Measurements from ENCODE around the gene ANK2.

ANK2 gene

DNA sequence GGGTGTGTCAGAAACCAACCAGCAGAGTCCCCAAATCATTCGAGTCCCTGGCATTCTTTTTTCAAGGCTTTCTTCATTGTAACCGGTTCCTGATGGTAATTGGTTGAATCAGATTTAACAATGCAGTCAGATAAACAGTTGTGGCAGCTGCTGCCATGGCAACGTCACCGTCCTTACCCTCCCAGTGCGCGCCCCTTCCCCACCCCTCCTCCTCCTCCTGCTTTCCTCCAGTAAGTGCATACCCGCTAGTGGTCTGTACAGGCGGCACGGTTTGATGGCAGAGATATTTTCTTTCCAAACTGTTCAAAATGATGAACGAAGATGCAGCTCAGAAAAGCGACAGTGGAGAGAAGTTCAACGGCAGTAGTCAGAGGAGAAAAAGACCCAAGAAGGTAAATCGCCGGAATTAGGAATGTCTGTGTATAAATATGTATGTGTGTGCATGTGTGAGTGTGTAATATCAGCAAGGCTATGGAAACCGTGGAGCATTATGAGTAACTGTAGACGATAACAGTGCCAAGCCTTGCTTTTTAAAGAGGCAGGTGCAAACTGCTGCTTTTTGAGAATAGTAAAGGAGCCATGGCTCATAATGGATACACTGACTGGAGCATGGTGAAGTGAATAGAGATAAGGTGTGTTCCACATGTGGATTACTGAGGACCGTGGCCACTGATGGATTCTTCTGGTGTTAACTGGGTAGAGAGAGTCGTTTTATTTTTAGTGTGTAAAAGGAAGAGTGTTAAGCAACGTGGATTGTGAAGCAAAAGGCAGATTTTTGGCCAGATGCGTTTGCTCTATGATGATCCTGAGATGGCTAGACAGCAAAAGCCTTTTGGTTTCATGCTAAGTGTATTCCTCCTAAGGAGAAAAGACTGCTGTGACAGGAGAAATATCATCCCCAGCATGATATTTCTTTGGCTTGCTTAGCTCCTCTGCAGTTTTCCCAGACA is at the start of gene ANK2:
Gene ANK2 (plus strand): TSS at position 233 of the 950 bp plus-strand sequence. CDS start 76 bp downstream, at position 309.
- DNase-seq: no peak

DNA sequence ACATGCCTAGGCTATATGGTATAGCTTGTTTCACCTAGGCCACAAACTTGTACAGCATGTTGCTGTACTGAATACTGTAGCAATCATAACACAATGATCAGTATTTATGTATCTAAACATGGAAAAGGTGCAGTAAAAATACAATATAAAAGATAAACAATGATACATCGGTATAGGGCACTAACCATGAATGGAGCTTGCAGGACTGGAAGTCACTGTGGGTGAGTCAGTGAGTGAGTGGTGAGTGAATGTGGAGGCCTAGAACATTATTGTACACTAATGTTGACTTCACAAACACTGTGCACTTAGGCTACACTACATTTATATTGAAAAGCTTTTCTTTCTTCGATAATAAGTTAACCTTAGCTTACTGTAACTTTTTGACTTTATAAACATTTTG is 45.6 kb upstream of the ANK2 start:
- no peak for DNase-seq

- no peak for DNase-seq
Measured at GRCh38 chr4:113004655-113005054, 44.8 kb upstream of the ANK2 start.

GRCh38 chr4:113006632-113007031 is 42.8 kb upstream of the ANK2 start:
- DNase-seq: no peak

- no peak for DNase-seq
Measured at GRCh38 chr4:113007151-113007550, 42.3 kb upstream of the ANK2 start.

DNA sequence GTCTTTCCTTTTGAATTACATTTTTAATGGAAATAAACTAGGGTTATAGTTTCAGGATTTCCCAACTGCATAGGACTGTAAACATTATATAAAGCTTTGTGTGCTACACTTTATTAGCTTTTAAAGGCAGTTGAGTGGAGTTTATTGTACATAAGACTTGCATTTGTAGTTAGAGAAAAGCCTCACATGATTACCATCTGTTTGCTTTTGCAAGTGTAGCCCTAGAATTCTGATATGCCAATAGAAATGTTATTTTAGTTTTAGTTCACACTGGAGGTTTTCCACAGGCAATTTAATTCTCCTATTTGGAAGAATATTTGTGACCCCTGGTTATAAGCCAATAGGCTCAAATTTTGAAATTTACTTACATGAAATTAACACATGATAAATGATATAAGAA is 41.3 kb upstream of the ANK2 start:
- no peak for DNase-seq

- DNase-seq: no peak
Measured at GRCh38 chr4:113008716-113009115, 40.7 kb upstream of the ANK2 start.

DNA sequence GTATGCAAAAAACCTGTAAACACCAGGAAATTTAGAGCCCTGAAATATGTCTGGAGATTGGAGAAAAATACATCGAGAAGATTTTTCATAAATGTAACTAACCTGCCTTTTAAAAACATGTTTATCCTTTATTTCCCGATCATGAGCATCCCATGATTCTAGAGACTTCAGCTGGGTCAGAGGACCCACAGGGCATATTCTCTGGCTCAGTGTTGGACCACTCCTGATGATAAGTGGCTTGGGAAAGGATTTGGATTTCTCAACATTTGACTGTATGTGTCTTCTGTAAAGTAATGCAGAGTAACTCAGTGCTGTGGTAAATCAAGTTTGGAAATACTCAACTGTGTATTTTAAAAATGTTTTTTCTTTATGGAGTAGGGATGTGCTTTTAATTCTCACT is 40.0 kb upstream of the ANK2 start:
- DNase-seq: no peak

GRCh38 chr4:113012122-113012725 is 37.2 kb upstream of the ANK2 start:
- DNase-seq: no peak

GRCh38 chr4:113012786-113013185 is 36.7 kb upstream of the ANK2 start:
- DNase-seq: no peak

DNA sequence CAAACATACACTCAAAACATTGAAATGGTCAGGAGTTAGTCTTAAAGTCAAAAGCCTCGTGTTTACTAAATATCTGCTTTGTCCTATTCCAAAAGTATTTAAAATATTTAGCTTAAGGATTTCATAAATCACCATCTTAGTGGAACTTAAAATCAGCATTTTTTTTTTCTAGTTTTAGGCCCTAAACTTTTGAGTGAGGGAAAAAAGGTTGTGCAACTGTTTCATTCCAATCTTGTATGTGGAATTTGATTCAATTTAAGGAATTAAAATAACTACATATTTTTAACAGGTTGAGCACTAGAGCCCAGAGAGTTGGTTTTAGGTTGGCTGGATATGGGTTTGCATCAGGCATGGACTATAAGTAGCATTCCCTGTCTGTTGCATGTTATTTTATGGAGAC is 35.7 kb upstream of the ANK2 start:
- no peak for DNase-seq

GRCh38 chr4:113016377-113016776 is 33.1 kb upstream of the ANK2 start:
- DNase-seq: no peak

- no peak for DNase-seq
Measured at GRCh38 chr4:113020966-113021365, 28.5 kb upstream of the ANK2 start.

GRCh38 chr4:113024388-113024787 is 25.1 kb upstream of the ANK2 start:
- DNase-seq: no peak

GRCh38 chr4:113025416-113025815 is 24.0 kb upstream of the ANK2 start:
- no peak for DNase-seq

DNA sequence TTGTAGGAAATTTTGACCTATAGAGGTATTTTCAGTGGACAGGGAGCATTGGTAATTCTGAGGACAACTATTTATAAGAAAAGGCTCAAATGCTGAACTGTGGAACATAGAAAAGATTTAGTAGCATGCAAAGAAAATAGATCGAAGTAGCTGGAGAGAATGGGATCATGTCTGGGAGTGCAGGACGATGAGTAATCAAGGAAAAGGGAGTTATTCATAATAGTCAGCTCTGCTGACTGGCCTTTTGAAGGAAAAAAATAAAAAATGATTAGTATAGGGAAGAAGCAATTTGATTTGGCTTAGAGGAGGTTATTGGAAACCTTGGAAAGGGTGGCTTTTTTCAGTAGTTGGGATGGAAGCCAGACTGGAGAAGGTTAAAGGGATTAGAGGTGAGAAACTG is 22.9 kb upstream of the ANK2 start:
- no peak for DNase-seq

DNA sequence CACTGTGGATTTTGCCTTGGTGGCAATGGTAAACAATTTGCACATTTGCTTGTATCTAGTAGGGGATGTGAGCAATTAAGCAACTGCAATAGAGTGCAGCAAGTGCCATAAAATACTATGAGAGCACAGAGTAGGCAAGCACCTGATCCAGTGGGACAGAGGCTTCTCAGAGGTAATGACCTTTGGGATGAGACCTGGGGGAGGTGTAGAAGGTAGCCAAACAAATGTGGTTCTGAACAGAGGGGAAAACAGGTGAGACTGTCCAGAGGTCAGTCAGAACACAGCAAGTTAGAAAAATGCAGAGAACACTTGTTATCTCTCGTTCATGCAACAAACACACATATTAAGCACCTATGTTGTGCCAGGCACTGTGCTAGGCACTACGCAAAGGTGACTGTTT is 21.4 kb upstream of the ANK2 start:
- no peak for DNase-seq

DNA sequence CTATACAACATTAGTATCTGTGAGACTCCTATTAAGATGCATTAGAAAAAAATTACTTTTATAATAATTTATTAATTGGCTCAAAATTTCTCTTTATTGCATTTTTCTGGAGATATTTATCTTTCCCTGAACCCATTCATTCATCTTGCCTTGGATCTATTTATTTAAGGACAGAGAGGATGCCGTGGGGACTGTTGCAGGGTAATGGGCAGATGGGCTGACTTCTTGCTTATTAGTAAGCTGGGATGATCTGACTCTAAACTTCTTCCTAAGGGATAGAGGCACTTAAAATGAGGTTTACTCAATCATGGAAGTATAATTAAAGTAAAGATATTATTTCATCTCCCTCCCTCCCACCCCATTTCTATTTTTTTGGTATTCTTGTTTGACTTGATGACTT is 18.2 kb upstream of the ANK2 start:
- no peak for DNase-seq

DNA sequence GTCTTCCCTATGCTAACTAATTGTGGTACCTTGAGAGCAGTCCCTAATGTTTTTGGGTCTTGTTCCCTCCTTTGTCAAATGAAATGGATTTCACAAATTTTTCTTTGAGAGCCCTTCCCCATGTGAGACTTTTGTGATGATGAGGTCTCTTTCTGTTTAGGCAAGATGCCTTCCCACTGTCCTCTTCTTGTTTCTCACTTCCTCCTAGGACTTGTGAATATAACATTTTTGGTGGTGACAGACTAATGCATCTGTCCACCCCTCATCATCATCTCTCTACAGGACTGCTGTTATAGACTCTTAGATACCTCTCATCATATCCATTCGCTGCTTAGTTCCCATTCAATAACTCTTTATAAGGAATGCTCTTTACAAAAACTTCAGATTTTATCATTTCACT is 8.7 kb upstream of the ANK2 start:
- DNase-seq: no peak

DNA sequence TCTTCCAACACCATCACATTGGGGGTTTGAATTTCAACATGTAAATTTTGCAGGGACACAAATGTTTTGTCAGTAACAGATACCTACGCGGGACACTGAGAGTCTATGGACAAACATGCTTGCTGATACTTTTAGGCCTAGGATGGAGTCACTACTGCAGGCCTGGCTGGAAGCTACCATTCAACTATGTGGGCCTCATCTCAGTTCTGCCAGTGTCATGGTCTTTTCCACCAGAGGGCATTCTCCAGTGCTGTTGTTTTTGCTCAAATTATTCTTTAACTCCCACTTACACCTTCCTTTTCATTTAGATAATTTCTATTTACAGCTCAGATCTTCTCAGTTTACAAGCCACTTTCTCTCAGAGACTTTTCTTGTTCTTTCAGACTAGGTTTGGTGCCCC is 7.0 kb upstream of the ANK2 start:
- DNase-seq: no peak

GRCh38 chr4:113043591-113043990 is 5.9 kb upstream of the ANK2 start:
- no peak for DNase-seq

- no peak for DNase-seq
Measured at GRCh38 chr4:113050371-113050755, 910 bp downstream of the ANK2 start.

DNA sequence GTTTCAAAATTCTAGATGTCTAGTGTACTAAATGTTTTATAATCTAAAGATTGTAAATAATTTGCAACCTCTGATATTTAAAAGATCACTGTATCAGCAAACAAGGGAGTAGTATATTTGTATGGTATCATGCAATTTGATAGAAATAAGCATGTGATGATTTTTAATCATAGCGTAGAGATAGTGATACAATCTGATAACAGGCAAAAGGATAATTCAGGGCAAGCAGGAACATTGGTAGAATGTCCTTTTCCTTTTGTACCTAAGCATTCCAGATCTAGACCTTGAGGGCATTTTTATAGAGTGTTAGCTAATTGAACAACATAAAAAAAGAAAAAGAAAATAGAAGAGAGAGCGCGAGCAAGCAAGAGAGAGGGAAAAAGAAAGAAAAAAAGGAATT is 1.4 kb downstream of the ANK2 start:
- no peak for DNase-seq

DNA sequence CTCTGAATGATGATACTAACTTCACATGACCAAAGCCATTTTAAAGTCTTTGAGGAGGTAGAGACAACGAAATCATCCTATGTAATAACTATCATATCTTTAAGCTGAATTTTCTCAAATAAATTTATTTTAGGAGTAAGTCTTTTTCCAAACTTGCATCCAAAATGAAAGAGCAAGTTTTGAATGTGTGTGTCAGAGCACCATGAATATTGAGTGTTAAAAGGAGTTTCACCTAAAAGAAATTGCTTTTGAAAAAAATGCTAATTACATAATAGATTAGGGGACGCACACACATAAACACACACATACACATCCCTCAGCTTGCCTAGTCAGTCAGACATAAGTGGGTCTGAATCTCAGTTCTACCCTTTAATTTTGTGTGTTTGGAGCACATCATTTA is 1.9 kb downstream of the ANK2 start:
- no peak for DNase-seq

Measured in CD4-positive, alpha-beta T cell treated with Interferon alpha-2 for 1 hour (primary cell).